Activated CD4-positive, alpha-beta T cell treated with anti-CD3 and anti-CD28 coated beads for 4 hours (primary cell): ENCODE data around the gene ARHGDIA.

Experiments used
- DNase-seq, 2 donors: peaks; one replicate each; pipeline ENCODE4 v3.0.0-alpha.2; 2020

The ARHGDIA gene

GRCh38 chr17:81905993-81906392, 34.9 kb upstream of the ARHGDIA start:
- DNase-seq = no peak

GRCh38 chr17:81905424-81905875, 34.3 kb upstream of the ARHGDIA start:
- DNase-seq = no peak

DNA sequence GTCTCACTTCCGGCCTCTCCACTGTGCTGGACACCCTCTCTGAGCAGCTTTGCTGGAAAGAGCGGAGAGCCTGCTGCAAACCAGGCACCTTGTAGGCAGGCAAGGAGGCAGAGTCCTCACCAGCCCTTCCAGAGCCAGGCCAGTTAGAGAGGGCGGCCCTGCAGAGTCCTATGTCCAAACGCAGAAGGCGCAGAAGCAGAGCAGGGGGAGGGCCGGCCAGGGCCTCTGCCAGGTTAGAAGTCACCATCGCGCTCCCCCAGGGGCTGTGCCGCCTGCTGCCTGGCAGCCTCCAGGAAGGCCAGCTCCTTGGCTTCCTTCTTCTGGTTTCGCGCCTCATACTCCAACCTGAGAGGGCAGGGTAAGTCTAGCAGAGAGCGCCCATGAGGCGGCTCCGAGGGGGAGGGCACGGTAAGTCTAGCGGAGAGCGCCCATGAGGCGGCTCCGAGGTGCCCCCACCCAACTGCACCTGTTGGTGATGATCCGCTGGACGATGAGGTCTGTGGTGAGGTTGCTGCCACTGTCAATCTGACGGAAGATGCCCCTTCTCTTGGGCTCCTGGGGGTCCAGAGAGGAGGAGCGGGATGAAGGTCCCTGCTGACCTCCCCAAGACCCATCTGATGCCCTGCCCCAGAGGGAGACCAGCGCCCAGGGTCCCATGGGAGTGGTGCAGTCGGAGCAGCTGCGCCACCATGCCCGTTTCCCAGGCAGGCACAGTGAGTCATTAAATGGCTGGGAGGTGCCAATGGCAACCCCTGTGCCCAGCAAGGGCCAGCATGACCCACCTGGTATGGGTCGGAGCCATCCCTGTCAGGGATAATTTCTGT, 33.7 kb upstream of the ARHGDIA start:
- DNase-seq = no peak

- DNase-seq = no peak
These were observed 32.9 kb upstream of the ARHGDIA start for GRCh38 chr17:81903896-81904599.

- no peak for DNase-seq
These were observed 32.3 kb upstream of the ARHGDIA start for GRCh38 chr17:81903415-81903831.

GRCh38 chr17:81902653-81903414, 31.7 kb upstream of the ARHGDIA start:
- no peak for DNase-seq

GRCh38 chr17:81902023-81902652, 31.0 kb upstream of the ARHGDIA start, which contains the start of gene NPB:
TSS of gene NPB (plus strand) at chr17:81902238. CDS start at chr17:81902278, 40 bp downstream.
- DNase-seq = no peak

DNA sequence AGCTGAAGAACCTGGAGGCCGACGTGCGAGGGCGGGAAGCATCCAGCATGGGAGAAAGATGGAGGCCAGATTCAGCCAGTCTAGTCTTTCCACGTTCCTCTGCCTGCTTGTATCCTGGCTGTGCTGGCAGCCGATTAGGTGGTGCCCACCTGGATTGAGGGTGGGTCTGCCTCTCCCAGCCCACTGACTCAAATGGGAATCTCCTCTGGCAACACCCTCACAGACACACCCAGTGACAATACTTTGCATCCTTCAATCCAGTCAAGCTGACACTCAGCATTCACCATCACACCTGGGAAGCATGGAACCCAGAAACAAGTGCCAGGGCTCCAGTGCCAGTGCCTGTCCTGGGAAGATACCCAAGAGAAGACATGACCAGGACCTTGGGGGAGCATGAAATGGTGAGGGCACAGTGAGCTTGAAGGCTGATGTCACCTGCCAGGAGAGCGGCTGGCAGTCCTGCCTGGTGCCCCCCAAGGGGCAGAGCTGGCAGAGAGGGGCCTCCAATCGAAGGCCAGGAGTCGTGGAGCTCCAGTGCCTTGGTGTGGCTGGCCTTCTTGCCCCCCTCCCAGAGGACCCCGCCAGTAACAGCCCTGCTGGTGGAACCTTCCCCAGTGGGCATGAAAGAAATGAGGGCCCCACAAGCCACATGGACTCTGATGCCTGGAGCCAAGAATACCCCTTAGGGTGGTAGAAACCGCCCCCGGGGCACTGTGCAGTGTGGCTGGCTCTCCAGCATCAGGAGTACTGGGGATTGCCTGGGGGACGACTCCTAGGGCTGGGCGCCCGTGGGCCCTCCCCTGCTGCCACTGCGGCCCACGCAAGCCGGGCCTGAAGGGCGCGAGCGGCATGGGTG, 30.3 kb upstream of the ARHGDIA start:
- DNase-seq = no peak

DNA sequence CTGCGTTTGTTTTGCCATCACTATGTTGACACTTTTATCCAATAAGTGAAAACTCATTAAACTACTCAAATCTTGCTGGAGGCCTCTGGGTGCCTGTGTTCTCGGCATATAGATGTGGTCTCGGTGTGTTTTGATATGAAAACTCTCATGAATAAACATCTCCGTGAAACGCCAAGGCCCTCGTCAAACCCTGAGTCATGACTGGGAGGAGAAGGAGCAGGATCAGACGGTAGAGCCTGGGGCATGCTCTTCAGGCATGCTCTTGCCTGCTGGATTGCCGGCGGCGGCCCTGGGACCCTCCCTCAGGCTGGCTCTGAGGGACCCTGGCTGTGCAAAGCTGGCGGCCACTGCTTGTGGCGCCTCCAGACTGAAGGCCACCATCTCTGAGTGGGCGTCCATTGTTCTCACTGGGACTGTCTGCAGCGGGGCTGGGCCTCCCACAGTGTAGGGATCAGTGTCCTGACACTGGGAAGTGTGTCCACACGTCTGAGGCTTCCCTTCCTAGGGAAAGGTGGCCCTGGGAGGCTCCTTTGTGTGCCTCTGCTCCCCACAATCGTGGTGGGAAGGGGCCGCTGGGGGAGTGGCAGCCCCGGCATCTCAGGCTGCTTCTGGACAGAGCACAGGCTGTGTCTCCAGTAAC, 29.2 kb upstream of the ARHGDIA start:
- no peak for DNase-seq

DNA sequence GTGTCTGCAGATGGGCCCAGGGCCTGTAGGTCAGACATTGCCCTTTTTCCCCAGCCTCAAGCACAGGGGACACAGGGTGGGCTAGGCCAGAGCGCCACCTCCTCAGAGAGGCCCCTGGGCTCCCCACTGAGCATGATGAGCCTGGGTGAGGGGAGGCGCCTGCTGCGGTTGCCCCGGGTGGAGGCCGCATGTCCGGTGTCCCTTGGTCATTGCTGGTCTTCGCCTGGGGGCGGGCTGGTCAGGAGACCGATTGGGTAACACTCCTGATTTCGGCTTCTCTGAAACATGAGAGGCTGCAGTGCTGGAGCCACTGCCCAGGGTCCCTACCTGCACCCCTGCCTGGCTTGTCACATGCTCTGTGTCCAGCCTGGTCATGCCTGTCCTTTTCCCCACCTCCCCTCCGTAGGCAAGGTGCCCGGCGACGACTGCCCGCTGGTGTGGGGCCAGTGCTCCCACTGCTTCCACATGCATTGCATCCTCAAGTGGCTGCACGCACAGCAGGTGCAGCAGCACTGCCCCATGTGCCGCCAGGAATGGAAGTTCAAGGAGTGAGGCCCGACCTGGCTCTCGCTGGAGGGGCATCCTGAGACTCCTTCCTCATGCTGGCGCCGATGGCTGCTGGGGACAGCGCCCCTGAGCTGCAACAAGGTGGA, 28.5 kb upstream of the ARHGDIA start:
- DNase-seq = no peak

DNA sequence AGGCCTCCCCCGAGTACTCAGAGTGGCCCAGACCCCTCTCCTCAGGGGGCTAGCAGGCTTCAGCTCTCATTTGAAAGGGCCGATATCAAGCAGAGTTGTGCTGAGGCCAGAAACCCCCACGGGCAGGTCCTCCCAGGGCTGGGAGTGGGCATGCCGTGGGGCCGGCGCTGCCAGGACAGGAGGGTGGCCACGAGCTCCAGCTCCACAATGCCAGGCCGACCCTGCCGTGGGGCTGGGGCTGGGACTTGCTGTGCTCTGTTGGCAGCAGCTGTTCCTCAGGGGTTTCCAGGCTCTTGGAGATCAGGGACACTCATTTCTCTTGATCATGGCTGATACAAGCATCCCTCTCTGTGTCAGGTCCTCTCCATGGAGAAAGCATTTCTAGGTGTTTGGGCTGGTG, 27.7 kb upstream of the ARHGDIA start:
- DNase-seq = no peak

- no peak for DNase-seq
These were observed 27.1 kb upstream of the ARHGDIA start for GRCh38 chr17:81898029-81898866.

DNA sequence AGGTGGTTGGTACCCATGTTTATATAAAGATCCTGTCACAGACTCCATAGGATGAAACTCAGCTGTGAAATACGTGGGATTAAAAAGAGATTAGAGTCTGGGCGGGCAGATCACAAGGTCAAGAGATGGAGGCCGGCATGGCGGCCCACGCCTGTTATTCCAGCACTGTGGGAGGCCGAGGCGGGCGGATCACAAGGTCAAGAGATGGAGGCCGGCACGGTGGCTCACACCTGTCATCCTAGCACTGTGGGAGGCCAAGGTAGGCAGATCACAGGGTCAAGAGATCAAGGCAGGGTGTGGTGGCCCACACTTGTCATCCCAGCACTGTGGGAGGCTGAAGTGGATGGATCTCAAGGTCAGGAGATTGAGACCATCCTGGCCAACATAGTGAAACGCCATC, 24.3 kb upstream of the ARHGDIA start:
- DNase-seq = no peak

DNA sequence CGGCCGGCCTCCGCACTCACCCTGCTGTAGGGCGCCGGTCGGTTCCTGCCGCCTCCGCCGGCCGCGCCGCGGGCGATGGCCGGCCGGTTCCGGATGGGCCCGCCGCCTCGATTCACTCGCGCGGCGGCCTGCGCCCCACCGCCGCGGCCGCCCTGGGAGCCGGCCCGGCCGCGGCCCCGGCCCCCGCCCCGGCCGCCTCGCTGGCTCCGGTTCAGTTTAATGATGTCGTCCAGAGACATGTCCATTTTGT, 20.1 kb upstream of the ARHGDIA start:
- no peak for DNase-seq

- DNase-seq = no peak
These were observed 19.5 kb upstream of the ARHGDIA start for GRCh38 chr17:81890447-81891302.

DNA sequence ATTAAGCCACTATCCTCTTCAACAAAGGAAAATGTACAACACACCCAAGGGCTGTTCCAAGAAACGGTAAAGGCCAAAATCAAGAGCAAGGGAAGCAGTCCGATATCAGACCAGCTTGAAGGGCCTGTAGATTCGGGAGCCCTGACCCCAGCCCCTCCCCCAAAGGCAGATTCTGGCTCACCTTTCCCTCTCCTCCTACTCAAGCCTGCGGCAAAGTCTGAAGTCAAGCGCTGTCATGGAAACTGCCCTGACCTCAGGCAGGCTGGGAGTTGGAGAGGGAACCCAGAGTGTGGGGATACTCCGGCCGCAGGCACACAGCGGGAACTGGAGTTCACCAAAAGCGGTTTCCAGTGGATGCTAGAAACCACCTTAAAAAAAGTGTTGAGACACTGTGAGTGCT, 18.5 kb upstream of the ARHGDIA start:
- no peak for DNase-seq

GRCh38 chr17:81888988-81889595, 18.0 kb upstream of the ARHGDIA start:
- no peak for DNase-seq

DNA sequence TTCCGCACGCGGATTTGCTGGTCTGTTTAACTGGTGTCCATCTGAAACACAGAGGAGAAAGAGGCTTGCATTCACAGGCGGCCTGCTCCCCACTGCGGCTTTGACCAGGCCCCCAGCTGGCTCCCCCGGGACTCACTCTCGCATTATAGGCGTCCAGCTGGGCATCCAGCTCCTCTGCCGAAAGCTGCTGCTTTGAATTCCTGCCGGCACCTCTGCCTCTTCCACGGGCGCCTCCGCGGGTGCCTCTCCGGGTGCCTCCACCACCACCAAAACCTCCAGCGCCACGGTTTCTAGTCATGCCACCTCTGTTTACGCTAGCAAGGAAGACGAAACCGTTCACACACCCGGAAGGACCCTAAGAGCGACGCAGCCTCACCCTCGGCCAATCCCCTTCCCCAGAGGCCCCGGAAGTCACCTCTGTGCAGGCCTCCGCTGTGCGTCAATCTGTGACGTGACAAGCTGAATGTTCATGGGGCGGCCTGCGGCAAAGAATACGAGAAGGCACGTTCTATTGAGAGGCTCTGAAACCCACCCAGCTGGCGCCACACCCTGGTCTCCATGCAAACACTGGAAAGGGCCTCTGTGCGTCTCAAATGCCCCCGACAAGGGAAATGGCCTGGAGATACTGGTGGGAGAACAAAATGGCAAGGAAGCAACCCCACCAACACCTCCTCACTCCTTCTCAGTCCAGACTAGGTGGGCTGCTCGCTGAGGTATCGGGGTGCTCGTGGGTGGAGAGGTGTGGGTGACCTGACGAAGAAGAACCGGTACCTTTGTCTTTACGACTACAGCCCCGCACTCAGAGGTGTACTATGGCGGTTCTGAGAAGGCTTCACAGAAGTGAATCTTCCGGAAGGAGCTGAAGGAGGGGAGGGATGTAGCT, 17.2 kb upstream of the ARHGDIA start:
- DNase-seq = no peak
